HG02981 (cell line): ENCODE data around the gene PPP6R3.
"Not testable (repeated sequence)": the region's sequence is repeated elsewhere in the genome, so short reads cannot be mapped to it uniquely, and the experiment has no call there.

ENCODE experiments used
- ATAC-seq: cut with Tn5 transposase; IDR thresholded peaks from one replicate; pipeline ENCODE4 v1.9.1; 2021; ENCODE audit warnings: mild to moderate bottlenecking, moderate library complexity; ENCODE audit not compliant: unreplicated experiment

Gene PPP6R3

DNA sequence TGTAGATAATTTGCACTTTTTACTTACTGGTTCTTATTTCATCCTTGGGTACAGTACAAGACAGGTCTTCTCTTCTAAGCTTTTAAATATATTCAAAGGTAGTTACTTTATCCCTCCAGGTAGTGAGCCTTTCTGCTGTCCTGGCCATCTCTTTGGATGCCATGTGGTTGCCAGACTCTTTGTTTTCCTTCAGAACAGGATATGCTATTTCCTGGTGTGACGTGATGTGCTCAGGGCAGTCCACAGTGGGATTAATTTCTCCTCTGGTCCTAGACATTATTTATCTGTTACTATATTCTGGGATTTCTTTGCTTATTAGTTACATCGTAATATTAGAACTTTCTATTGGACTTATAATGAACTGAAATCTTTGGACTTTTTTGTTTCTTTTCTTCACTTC lies 63.7 kb downstream of the PPP6R3 start:
- no peak for ATAC-seq

DNA sequence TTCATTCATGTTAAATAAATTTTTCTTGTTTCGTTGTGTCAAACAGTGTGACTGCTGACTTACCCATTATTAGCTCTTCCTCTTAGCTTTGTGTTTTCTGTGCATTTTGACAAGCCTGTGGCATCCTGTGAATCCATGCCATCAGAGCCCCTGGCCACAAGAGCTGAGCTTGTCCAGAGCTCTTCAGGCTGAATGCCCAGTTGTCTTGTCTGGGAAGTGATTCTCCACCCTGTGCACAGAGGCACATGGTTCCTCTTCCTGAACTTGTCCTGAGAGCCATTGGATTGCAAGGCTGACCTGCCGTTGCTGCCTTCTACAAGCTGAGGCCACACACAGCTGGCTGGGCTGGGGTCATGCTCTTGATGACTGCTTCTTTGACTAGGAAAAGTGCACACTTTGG lies 64.1 kb downstream of the PPP6R3 start:
- no peak for ATAC-seq

DNA sequence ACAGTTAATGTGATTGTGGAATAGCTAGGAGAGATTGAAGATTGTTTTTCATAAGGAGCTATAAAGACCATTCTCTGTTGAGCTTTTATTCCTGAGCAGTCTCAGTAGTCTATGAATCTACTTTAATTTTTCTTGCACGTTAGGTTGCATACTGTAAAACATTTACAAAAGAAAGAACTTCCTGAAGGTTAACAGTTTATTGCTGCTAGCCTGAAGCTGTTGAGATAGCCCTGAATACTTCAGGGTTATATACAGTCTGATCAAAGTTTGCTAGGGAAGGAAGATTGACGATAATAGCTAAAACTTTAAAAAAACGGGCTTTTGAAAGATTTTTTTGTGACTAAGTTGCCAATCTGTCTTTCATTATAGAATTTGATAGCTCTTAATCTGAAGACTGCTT lies 64.8 kb downstream of the PPP6R3 start:
- ATAC-seq = no peak

DNA sequence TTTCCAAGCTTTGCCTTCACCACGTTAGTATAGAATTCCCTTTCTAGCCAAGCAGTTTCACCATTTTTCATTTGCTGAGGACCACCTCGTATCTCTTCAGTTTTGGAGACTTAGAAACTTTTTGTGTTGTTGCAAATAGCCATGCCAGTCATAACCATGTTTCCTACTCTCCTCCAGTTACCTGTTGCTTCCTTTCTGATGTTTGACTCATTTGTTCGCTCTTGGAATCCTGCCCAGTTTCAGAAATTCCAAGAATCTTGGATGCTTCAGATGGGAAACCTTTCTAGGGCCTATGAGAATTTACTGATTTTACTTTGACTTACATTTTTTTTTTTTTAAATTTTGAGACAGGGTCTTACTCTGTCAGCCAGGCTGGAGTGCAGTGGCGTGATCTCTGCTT lies 65.4 kb downstream of the PPP6R3 start:
- no peak for ATAC-seq

DNA sequence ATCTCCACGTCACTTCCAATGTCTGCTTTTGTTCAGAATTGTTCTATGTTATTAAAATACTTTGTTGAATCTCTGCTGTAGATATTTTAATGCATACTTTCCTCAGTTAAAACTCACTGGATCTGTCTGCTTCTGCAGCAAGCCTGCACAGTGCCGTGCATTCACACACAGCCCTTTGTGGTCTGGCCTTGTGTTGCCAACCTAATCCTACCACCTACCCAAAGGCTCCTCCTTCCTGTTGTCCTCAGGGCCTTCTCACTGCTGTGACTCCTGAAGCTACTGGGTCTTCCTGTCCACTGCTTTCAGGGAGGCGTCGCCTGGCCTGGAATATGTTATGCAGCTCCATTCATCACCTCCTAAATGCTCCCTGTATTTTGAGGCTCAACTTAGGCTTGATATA lies 67.0 kb downstream of the PPP6R3 start:
- ATAC-seq = no peak

DNA sequence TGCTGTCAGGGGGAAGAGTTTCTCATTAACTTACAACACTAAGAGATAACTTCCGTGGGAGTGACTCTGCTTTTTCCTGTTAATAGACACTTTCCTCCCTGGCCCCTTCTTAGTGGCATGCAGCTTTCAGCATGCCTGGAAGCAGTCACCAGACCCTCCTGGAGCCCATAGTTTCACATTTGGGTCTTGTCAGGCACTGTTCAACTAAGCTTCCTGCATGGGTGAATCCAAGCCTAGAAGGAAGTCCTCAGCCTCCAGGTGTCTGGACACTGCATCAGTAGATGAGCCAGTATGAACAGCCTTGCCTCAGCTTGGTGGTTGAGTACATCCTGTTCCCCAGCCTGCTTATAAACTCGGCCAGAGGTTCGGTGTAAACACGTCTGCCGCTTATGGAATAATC lies 68.1 kb downstream of the PPP6R3 start:
- ATAC-seq = no peak

DNA sequence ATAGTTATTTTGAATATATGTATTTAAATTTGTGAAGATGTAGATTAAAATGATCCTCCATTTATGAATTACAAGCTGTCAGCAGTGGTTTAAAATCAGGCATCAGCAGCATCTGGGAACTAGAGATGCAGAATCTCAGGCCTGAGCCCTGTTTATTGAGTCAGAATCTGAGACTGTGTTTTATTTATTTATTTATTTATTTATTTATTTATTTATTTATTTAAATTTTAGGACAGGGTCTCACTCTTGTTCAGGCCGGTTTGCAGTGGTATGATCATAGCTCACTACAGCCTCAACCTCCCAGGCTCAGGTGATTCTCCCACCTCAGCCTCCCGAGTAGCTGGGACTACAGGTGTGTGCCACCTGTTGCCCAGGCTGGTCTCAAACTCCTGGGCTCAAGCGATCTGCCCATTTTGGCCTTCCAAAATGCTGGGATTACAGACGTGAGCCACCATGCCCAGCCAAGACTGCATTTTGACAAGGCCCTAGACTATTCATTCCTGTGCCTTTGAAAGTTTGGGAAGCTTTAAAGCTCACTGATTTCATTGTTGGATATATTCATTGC lies 70.7 kb downstream of the PPP6R3 start:
- ATAC-seq = no peak

DNA sequence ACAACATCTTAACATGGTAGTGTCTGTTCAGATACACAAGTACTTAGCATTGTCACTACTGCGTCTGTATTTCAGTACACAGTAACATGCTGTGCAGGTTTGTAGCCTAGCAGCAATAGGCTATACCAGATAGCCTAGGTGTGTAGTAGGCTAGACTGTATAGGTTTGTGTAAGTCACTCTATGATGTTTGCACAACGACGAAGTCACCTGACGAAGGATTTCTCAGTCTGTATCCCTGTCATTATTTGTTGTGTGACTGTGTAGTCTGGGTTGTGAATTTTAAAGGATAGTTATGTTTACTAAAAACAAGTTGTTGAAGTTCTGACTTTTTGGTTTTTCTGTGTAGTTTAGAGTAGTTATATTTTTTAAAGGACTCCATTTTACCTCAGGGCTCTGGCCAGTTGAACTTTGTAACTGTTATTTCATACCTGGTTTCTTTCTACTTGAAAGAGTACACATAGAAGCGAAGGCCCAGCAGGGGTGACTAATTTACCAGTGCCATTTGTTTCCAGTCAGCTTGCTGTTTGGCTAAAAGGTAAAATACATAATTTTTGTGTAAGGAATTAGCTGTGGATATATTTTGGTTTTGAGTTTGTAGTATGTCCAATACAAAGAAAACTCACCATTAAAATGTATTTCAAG lies 72.3 kb downstream of the PPP6R3 start:
- ATAC-seq = no peak

DNA sequence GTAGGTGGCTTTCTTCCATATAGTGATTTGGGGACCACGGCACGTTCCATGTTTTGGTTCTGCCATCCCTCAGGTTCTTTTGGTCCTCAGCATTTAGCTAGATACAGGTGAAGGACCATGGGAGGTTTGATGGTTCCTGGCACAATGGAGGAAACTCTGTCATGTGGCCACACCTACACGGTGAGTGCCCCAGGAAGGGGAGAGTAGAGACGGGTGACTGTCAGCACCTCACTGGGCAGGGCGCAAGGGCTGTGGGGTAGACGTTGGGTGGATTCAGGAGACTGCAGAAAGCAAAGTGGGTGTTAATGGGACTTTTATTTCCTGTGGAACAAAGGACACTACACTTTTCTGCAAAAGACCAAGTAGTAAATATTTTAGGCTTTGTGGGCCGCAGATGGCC lies 73.4 kb downstream of the PPP6R3 start:
- ATAC-seq = no peak

DNA sequence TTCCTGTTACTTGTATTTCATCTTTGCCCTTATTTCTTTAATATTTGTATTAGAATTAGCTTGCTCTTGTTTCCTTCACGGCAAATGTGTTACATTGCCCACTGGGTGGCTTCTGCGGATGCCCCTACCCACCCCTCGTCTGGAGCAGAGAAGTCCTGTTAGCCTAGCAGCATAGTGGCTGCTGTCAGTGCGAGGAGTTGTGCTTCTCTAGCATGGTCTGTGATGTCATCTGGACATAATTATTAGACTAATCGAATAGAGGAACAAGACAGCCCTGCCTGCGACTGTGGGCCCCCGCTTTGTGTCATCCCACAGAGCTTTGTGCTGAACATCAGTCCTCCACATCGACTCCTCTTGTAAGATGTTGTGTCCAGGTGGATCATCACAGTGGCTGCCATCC lies 74.5 kb downstream of the PPP6R3 start:
- no peak for ATAC-seq

DNA sequence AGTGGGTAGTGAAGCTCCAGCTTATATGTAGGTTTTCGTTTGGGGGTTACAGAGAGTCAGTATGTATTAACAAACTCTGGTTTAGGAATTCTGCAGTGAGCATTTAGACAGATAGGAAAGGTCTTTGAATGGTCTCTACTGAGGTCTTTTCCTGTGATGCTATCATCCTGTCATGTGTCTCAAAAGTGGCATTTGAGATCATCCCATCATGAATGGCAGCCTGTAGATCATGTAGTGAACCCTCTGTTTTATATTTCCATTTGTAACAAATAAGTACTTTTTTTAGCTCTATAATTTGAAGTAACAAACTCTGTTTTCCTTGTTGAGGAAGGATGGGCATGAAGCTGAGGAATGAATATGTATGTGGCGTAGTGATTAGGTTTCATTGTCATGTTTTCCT lies 76.2 kb downstream of the PPP6R3 start:
- no peak for ATAC-seq

DNA sequence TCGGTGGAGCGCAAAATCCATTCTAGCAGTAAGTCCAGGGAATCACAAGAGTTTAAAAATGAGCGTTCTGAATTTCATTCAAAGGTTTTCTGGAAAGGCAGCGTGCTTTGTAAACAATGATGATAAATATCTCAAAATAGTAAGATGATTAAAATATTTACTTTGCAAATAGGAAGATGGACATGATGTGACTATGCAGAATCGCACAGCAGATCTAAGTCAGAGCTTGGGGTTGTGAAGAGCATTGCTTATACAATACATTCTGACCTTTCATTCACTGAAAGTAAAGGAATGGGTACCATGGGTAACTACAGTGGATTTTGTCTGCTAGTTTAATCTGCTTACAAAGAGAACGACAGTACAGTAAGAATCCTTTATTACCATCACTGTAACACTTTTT lies 77.5 kb downstream of the PPP6R3 start:
- ATAC-seq = no peak

DNA sequence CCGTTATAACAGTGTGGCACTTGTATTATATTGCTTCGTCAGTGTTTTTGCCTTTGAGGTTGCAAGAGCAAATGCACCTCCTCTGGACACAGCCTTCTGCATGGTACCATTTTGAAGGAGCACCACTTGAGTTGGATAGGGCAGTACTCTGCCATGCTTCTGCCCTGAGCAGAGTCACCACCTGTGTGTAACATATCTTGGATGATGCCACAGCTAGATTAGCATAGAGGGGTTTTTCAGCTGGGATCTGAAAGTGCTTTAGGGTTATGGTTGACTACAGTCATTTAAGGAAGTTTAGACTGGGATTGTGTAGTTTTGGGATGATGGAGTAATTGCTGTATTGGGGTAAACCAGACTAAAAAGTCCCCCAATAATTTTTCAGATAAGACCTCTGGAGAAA lies 78.8 kb downstream of the PPP6R3 start:
- ATAC-seq = no peak

DNA sequence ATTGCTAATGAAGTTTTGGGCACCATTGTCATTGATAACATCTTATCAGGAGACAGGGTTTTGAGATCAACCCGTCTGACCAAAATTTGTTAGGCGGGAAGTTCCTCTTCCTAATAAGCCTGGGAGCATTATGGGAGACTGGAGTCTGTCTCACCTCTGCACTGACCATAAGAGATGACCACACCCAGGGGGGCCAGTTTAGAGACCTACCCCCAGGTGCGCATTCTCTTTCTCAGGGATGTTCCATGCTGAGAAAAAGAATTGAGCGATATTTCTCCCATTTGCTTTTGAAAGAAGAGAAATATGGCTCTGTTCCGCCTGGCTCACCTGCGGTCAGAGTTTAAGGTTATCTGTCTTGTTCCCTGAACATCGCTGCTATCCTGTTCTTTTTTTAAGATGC lies 80.0 kb downstream of the PPP6R3 start:
- not testable (repeated sequence) for ATAC-seq

DNA sequence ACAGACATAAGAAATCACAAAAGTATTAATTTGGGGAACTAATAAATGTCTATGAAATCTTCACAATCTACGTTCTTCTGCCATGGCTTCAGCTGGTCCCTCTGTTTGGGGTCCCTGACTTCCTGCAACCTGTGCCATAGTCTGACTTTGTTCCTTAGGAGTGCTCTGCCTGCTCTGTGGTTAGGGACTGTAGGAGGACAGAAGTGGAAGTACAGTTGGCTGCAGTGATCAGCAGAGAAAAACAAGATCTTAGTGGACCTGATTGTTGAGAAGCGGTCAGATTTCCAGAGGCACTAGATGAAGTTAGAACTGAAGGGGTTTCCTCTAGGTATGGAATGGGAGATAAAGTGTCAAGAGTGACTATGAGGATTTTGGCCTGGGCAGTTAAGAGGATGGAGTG lies 80.6 kb downstream of the PPP6R3 start:
- no peak for ATAC-seq

DNA sequence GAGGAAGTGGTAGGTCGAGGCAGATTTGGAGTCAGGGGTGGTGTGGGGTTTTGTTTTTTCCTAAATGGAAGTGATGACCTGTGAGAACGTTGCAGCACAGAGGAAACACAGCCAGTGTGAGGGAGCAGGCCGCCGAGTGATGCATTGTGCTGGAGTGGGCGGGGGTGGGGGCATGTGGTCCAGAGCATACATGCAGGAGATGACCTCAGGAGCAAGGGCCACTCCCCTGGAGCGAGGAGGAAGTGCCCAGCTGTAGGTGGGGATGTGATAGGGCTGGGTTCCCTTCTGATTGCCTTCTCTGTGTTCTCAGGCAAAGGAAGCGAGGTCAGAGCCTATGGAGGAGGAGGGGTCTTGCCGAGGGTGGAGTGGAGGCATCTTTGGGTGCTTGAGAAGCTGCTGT lies 81.4 kb downstream of the PPP6R3 start:
- no peak for ATAC-seq

DNA sequence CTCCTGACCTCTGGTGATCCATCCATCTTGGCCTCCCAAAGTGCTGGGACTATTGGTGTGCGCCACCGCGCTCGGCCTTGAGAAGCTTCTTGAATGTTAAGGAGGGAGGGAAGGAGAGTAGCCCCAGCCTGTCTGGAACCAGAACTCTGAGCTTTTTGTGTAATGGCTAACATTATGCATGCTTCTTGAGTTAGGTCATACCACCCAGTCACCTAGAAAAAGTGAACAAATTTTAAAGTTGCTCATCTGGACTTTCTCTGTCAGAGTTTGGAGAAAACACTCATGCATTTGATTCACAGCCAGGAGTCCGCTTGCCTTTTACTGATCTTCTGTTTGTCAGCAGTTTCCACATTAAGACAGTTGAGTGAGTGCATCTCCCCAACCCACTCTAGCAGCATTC lies 82.1 kb downstream of the PPP6R3 start:
- no peak for ATAC-seq

DNA sequence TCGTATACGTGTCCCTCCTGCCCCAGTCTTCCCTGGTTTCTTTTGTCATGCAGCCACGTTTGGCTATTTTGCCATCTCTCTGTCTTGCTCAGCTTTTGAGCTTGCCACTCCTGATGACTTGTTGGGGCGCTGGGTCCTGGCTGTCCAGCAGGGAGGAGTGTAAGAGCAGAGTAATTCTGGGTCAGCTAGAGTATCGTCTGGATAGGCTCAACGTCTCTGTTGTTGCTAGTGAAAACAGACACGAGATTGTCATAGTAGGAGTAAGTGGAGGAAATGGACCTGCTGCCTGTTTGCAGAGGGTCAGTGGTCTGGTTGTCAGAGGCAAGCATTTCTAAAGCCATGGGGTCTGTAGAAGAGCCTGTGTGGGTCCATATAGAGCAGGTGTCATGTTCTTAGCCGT lies 83.0 kb downstream of the PPP6R3 start:
- no peak for ATAC-seq

DNA sequence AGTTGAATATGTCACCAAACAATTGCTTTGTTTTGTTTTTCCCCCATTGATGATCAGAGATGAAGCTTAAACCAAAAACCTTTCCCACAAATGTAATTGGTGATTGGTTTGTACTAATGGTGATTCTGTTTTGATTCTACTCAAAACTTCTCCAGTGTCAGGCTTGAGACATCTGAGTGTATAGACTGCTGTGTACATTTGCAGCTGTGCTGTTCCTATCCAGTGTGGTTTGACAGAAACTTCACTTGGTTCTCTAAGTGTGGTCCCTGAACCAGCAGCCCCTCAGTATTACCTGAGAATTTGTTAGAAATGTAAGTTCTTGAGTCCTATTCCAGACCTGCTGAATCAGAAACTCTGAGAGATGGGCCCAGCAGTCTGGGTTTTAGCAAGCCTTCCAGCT lies 84.8 kb downstream of the PPP6R3 start:
- no peak for ATAC-seq

DNA sequence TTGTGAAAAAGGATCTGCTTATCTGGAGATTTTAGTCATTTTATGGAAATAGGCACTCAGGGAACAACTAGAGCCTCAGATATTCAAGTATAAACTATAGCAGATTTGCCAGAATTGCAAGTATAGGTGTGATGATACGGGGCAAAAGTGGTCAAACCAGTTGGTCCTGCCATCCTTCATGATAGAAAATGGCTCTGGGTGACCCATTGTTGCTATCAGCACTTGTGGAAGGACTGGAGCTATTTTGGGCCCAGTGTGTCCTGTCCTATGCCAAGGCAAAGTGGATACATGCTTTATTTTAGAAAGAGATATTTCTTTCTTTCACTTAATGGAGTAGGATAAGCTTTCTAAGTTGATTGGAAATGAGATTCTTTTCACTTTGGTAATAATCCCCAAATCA lies 85.2 kb downstream of the PPP6R3 start:
- ATAC-seq = no peak

DNA sequence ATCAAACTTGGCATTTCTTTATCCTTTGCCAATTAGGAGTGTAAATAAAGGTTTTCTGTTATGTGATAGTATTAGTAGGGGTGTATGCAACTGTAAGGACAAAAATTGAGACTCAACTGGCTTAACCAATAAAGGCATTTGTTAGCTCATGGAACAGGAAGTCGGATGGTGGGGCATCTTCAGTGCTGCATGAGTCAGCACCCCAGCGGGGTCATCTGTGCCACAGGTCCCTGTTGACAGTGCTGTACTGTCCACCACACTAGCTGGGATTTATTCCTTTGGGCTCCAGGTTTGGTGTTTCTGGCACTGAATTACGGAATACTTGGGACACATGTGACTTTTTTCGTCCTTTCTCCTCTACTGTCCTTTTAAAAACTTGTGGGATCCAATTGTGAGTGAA lies 86.0 kb downstream of the PPP6R3 start:
- ATAC-seq = no peak

DNA sequence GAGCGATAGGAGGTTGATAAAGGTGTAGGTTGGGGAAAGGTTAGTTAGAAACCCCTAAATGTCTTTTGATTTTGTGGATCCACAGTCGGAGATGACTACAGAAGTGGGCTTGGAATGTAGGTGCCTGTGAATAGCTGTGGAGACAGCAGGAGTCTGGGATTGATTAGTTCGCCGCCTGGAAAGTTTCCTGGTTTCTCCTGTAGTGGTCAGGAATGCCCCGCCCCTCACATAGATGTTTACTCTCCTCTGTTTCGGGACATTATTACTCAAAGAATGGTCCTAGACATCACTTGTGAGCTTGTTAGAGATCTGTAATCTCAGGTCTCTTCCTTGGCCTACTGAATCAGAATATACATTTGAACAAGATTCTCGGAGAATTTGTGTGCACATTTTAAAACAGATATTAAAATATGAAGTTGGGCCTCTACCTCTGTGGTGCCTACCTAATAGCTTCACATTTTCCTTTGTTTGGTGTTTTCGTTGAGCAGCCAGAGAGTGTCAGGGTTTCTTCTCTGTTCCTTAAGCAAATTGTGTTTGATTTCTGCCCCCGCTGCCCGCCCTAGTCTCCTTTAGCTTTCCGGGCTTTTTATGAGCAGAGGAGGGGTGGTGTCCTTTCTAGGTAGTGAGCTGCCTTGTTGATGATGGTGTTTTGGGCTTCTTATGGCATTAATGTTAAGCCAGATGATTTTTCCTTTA lies 89.4 kb downstream of the PPP6R3 start:
- no peak for ATAC-seq

DNA sequence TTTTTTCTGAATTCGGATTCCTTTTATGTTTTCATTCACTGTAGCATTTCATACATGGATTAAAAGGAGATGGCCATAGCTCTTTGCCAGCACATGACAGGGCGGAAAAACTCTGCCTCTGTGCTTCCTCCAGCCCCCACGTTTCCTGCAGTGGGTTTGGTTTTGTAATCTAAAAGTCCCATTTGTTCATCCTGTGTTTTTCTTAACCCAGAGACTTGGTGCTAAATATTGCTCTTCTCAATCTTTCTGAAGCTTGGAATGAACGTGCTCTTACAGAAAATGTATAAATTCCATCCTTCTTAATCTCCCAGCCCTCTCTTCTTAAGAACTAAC lies 89.9 kb downstream of the PPP6R3 start:
- no peak for ATAC-seq
